HEK293 (cell line): ENCODE measurements around the gene FBXL7.

Experiments used
- CTCF ChIP-seq: fragments of 450-650 bp; formaldehyde crosslinking; IDR thresholded peaks from 2 replicates; pipeline ENCODE4 v1.5.1; 2016; ENCODE audit warnings: missing biosample characterization, missing genetic modification characterization
- SP7 ChIP-seq: fragments of 450-650 bp; formaldehyde crosslinking; IDR thresholded peaks from 2 replicates; pipeline ENCODE4 v1.5.1; 2016; ENCODE audit warnings: missing biosample characterization, missing genetic modification characterization
- YY1 ChIP-seq: fragments of 450-650 bp; formaldehyde crosslinking; IDR thresholded peaks from 2 replicates; pipeline ENCODE4 v1.5.1; 2018; ENCODE audit warnings: missing biosample characterization, missing genetic modification characterization
- ZNF350 ChIP-seq: fragments of 450-650 bp; formaldehyde crosslinking; IDR thresholded peaks from 2 replicates; pipeline ENCODE4 v1.5.0; 2017; ENCODE audit warnings: missing biosample characterization, mild to moderate bottlenecking, missing genetic modification characterization
- ZNF501 ChIP-seq: fragments of 450-650 bp; formaldehyde crosslinking; IDR thresholded peaks from 2 replicates; pipeline ENCODE4 v1.5.1; 2016; ENCODE audit warnings: missing biosample characterization, missing genetic modification characterization

DNA sequence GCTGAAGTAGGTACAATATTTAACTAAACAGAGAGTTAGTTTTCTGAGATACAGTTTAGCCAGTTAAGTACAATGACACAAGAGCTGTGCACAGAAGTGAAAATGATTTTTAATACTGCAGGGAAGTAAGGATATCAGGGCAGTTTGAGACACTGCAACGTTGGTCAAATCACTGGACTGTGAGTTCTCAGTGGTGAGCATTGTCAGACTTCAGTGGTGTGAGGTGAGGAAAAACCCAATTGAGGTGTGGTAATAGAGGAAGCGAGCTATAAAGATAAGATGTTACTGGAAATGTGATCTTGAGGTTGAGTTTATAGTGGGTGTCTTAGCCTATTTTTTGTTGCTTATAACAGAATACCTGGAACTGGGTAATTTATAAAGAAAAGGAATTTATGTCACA is 12.8 kb upstream of the FBXL7 start:
- TF ChIP-seq SP7 (tag by site-specific recombination) (no peak), ZNF350 (no peak), ZNF501 (tag by site-specific recombination) (no peak), CTCF (tag by site-specific recombination) (no peak), YY1 (tag by site-specific recombination) (no peak)
